ENCODE results near the gene FBXL5. TPM values are rescaled to one million over a fixed set of nuclear protein-coding genes. Genes with fewer than 3 reads are reported as not detected.
A peak's percentile ranks its signal among the peaks of the same experiment; 100 is the strongest.
"Not testable (repeated sequence)": the region's sequence is repeated elsewhere in the genome, so short reads cannot be mapped to it uniquely, and the experiment has no call there.

FBXL5 gene
- total RNA-seq, 1 donor from 2014 or later, result 91.6 TPM

- Histone ChIP-seq H3K9me3 (replicated peaks) (no peaks in the 10 kb centered on the region), H3K27me3 (ENCODE audit: low read depth) (no peaks in the 10 kb centered on the region), H3K4me1 (peaks cover 98% of the 10 kb centered on the region), H3K4me3 (no peak overlapping the region), H3K36me3 (no peaks in the 10 kb centered on the region), H3K27ac (replicated peaks) (peak overlapping the region; percentile 99)
- DNase-seq, result no peak
- intact Hi-C loops (cut with micrococcal nuclease), result loop anchor here (10.0 kb wide), 1 partner anchor 155 kb away; no protein-coding TSS in a partner anchor
- peak; percentile 73 for TF ChIP-seq CTCF (IDR thresholded peaks at IDR 0.05; ENCODE audit: borderline replicate concordance)
Observed at GRCh38 chr4:15649914-15650545, 5.1 kb downstream of the FBXL5 start.

GRCh38 chr4:15648600-15648999 lies 6.6 kb downstream of the FBXL5 start:
- DNase-seq, result no peak
- no peak overlapping the region for H3K4me3 ChIP-seq
- no peaks in the 10 kb centered on the region for H3K36me3 ChIP-seq
- H3K4me1 ChIP-seq, result peaks cover 97% of the 10 kb centered on the region
- TF ChIP-seq CTCF (IDR thresholded peaks at IDR 0.05; ENCODE audit: borderline replicate concordance), result no peak
- H3K27ac ChIP-seq (replicated peaks), result no peak overlapping the region
- intact Hi-C loops (cut with micrococcal nuclease), result loop anchor here (10.0 kb wide), 1 partner anchor 154 kb away; no protein-coding TSS in a partner anchor
- H3K9me3 ChIP-seq (replicated peaks), result no peaks in the 10 kb centered on the region
- H3K27me3 ChIP-seq (ENCODE audit: low read depth), result no peaks in the 10 kb centered on the region

- H3K27me3 ChIP-seq (ENCODE audit: low read depth), result no peaks in the 10 kb centered on the region
- intact Hi-C loops (cut with micrococcal nuclease), result no loop called here
- no peak overlapping the region for H3K4me3 ChIP-seq
- peaks cover 9% of the 10 kb centered on the region for H3K4me1 ChIP-seq
- no peaks in the 10 kb centered on the region for H3K9me3 ChIP-seq (replicated peaks)
- H3K27ac ChIP-seq (replicated peaks), result no peak overlapping the region
- peaks cover 80% of the 10 kb centered on the region for H3K36me3 ChIP-seq
- TF ChIP-seq CTCF (IDR thresholded peaks at IDR 0.05; ENCODE audit: borderline replicate concordance), result no peak
- no peak for DNase-seq
Observed at GRCh38 chr4:15638418-15638817, 16.7 kb downstream of the FBXL5 start.

- Histone ChIP-seq H3K27ac (replicated peaks) (no peak overlapping the region), H3K36me3 (peaks cover 95% of the 10 kb centered on the region), H3K9me3 (replicated peaks) (no peaks in the 10 kb centered on the region), H3K27me3 (ENCODE audit: low read depth) (no peaks in the 10 kb centered on the region), H3K4me1 (peaks cover 9% of the 10 kb centered on the region), H3K4me3 (no peak overlapping the region)
- intact Hi-C loops (cut with micrococcal nuclease), result no loop called here
- TF ChIP-seq CTCF (IDR thresholded peaks at IDR 0.05; ENCODE audit: borderline replicate concordance), result no peak
- no peak for DNase-seq
Observed at GRCh38 chr4:15636818-15637217, 18.3 kb downstream of the FBXL5 start.

- H3K27me3 ChIP-seq (ENCODE audit: low read depth); H3K27ac ChIP-seq (replicated peaks); intact Hi-C loops (cut with micrococcal nuclease); DNase-seq; H3K4me3 ChIP-seq: not testable (repeated sequence)
- H3K9me3 ChIP-seq (replicated peaks), result peaks cover 43% of the 10 kb centered on the region
- H3K4me1 ChIP-seq, result peaks cover 10% of the 10 kb centered on the region
- peaks cover 45% of the 10 kb centered on the region for H3K36me3 ChIP-seq
Observed at GRCh38 chr4:15617407-15617806, 37.8 kb downstream of the FBXL5 start.

GRCh38 chr4:15614891-15615290 lies 40.3 kb downstream of the FBXL5 start:
- intact Hi-C loops (cut with micrococcal nuclease); H3K4me1 ChIP-seq; H3K4me3 ChIP-seq; H3K27me3 ChIP-seq (ENCODE audit: low read depth); H3K27ac ChIP-seq (replicated peaks); DNase-seq: not testable (repeated sequence)
- Histone ChIP-seq H3K9me3 (replicated peaks) (peaks cover 32% of the 10 kb centered on the region), H3K36me3 (peaks cover 48% of the 10 kb centered on the region)

Measured in left ventricle myocardium inferior (tissue), 1 donor.